GM12874 (cell line): ENCODE measurements around the gene ASF1B.

Source experiments
- CTCF ChIP-seq: IDR thresholded peaks from 2 replicates; pipeline ENCODE4 v1.5.1; 2011; ENCODE audit warnings: low read depth, mild to moderate bottlenecking, control low read depth, low read length, moderate library complexity; ENCODE audit not compliant: insufficient read depth

The ASF1B gene

GRCh38 chr19:14164724-14165493, 28.5 kb upstream of the ASF1B start:
- no peak for TF ChIP-seq CTCF

- no peak for TF ChIP-seq CTCF
Measured at GRCh38 chr19:14164082-14164481, 27.7 kb upstream of the ASF1B start.

- no peak for TF ChIP-seq CTCF
Measured at GRCh38 chr19:14162871-14163297, 26.5 kb upstream of the ASF1B start.

GRCh38 chr19:14161305-14161704, 24.9 kb upstream of the ASF1B start:
- no peak for TF ChIP-seq CTCF

- no peak for TF ChIP-seq CTCF
Measured at GRCh38 chr19:14160017-14160703, 23.8 kb upstream of the ASF1B start.

- TF ChIP-seq CTCF = no peak
Measured at GRCh38 chr19:14159059-14159458, 22.7 kb upstream of the ASF1B start.

GRCh38 chr19:14158276-14159023, 22.1 kb upstream of the ASF1B start:
- TF ChIP-seq CTCF = no peak
